NCI-H748 treated with DMSO at 0.1 percent for 48 hours (cell line): Measurements from ENCODE around the gene RIMBP2.

Source experiments
- DNase-seq: peaks from one replicate; lab custom pipeline; 2025; lab: John Stamatoyannopoulos, UW

RIMBP2 gene

DNA sequence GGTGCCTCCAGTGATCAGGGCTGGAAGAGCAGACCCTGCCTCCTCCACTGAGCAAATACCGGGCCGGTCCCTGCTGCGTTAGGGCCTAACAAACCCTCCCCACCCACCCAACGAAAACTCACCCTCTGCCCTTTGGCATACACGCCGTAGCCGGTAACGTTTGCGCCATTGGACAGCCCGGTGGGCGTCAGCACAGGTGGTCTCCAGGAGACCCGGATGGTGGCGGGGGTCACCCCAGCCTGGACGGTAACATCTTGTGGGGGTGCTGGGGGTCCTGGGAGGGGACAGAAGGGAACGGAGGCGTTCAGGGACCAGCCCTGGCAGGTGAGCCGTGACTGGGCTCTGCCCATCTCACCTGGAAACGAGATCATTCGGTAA, 277.9 kb downstream of the RIMBP2 start:
- no peak for DNase-seq

DNA sequence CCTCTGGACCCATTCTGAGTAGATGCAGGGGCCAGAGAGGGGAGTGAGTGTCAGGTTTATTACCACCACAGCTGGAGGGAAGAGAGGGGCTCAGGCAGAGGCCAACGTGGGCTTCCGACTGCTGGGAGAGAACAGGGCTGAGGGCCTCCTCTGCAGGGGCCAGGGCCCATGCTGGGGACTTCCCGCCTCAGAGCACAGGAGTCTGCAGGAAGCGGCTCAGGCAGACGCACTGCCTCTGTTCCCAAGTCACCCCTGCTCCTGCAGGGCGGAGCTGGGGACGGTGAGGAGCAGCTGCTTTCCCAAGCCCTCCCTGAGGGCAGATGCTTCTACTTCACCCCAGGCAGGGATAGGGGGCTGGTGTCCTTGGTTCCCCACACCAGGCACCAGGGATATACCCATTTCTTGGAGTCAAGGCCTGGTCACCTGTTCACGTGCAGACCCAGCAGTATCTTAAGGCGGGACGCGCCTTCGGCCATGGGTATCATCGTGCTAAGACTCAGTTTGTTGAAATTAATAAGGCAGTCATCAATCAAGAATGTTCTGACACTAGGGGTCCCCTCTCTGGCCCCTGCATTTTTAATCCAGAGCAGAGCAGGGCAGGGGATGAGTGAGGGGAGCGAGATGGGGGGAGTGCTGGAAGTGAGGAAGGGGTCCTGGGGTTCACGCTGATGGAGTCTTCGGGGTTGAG, 278.4 kb downstream of the RIMBP2 start:
- DNase-seq: no peak

DNA sequence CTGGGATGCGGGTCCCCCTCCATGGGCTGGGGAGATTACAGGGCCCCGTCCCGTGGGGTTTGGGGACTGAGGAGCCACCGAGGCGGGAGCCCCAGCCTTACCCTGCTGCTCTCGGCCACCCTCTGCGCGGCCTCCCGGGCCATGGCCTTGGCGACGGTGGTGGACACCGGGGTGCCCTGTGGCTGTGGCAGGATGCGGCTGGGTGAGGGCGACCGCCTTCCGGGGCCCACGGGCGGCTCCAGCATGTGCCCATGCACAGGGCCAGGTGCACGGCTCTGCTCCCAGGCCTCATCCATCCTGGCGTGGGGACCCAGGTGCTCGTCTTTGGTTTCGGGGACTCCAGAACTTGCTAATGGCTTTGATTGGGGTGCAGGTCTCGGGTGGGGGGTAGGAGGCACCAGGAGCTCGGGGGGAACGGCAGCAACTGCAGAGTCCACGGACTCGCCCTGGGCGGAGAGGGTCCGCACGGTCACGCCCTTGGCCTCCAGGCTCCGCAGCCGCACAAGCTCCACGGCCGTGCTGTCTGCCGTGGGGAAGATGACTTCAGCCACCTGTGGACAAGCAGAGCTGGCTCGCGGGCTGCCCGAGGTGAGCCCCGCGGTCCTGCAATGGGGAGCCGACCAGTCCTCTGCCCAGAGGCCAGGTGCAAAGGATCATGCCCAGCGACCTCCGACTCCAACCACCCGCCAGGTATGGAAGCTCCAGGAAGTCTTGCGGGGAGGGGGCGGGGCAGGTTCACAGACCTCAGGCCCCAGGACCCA, 279.2 kb downstream of the RIMBP2 start:
- DNase-seq: no peak

DNA sequence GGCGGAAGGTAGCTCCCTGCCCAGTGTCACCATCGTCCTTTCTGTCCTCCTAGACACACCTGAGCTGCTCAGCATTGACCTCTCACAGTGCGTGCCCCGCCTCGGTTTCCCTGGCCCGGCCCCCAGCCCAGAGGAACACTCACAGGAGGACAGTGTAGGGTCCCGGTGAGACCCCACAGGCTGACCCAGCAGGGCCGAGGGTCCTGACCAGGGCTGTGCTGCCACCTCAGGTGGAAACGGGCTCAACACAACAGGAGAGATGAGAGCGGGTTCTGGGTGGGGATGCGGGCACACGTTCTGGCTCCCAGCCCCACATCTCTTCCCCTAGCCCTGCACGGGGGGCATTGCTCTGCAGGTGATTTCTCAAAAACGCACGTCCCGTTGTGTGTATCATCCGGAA, 280.3 kb downstream of the RIMBP2 start:
- no peak for DNase-seq

DNA sequence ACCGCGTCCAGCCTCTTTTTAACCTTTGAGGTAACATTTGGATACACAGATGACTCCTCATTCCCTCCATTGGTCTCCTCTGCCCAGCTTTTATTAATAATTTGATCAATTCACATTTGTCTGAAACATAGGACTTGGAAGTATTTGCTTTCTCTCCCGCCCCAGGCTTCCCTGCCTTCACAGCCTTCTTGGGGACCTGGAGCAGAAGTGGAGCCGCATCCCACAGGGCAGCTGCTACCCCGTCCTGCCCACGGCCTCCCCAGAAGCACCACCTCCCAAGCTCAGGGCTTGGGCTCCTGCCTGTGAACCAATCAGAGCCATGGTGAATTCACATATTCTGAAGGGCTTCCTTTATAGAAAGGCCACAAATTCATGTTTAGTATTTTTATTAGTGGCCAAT, 280.8 kb downstream of the RIMBP2 start:
- no peak for DNase-seq

DNA sequence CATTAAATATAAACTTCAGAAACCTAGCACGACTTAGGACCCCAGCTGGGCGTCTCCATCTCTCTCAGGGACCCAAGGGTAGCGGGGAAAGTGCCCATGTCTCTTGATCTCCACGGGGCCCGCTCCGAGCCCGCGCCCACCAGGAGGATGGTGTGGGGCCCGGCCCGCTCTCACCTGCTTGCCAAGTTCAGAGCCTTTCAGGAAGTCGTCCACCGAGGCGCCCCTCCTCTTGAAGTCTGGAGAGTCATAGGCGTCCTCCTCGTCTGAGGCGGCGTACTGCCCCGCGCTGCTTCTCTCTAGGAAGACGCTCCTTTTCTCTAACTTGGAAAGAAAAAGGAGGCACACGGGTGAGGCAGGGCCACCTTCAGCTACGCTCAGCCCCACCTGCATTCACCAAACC, 281.5 kb downstream of the RIMBP2 start:
- DNase-seq: no peak

DNA sequence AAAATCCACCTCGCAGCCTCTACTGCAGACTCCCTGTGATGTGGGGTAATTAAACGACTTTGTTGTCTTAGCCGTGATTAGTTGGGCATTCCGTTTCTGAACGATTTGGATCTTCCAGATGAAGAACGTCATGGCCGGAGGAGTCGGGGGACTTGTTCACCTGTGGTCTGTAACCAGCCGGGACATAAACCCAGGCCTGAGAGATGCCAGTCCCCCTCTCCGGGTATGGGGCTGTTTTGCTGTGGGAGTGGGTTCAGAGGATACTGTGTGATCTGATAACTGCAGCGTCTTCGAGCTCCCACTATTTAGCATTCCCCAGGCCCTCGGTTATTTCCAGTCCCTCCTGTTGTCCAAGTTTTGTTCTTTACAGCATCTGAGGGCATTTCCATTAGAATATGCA, 282.3 kb downstream of the RIMBP2 start:
- no peak for DNase-seq

DNA sequence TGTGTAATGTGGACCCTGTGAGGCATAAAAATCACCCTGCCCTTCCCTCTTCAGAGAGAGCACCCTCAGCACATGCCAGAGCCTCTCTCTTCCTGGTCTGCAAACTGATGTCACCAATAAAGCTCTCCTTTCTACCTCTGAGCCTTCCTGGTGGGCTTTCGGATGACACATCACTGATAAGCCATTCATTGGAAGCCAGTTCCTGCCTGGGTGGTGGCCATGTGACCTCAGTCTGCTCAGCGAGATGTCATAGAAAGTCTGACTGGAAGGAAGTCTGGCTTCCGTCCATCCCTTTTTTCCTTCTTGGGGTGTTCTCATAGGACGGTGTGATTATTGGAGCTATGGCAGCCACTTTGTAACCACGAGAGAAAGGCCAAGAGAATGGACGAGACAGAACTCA, 282.7 kb downstream of the RIMBP2 start:
- DNase-seq: no peak

DNA sequence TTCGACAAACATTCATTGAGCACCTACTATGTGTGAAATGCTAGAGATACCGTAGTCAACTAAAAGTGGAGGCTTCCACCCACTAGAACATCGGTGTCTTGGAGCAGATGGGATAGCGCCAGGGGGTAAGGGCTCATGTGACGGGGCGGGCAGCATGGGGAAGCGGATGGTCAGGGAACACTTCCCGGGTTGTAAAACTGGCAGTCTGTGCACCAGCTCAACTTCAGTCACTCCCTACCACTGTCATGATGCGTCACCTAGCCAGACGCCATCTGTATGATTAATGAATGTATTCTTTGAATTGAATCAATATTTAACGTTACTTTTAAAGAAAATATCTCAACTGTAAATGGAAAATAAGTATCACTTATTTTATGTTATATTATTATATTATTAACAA, 284.9 kb downstream of the RIMBP2 start:
- DNase-seq: no peak

DNA sequence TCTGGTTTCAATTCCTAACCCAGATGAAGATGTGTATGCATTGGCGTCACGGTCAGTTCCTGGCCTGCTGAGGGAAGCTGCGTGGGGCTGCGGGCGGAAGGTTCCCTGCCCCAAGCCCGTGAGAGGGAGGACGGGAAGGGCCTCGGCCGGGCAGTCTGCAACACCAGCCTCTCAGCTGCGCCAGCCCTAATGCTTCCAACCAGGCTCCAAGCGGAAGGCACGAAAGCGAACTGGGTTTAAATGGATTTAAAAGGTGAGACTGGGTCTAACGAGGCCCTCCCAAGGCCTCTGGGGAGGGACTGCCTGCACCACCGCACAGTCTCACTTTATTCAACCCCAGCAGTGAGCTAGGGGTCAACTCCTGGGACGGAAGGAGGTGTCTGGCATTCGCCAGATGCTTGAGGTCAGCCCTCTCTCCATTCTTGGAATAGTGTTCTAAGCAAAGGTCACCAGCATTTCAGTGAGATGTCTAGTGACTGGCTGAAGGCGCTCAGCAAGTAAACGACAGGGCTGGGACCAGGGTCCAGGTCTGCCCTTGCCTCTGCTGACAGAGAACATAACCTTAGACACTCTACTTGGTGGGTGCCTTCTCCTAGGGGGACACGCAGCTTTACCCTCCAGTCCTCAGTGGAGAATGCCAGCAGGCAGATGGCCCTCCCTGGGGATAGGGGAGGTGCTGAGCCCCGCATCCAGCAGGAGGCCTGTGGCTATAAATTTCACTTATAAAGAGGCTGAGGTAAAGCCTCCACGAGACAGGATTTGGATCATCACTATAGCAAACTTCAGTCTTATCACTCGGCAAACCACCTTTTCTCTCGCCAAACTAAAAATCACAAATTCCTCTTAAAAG, 286.2 kb downstream of the RIMBP2 start:
- DNase-seq: no peak

DNA sequence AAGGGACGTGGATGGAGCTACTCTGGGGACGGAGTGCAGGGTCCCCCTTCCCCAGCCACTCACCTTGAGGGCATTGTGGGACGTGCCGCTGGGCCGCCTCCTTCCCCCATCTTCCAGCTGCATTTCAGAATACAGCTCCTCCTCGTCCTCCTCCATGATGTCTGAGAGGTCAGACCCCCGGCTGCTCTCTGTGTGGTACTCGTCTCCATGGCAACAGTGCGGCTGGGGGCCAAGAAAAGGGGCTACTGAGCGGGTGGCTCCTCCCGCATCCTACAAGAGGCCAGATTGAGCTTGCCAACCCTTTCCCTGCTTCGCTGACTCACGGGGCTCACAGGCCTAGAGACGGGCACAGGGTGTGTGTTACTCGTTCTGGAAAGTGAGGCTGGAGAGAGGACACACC, 288.0 kb downstream of the RIMBP2 start:
- no peak for DNase-seq

DNA sequence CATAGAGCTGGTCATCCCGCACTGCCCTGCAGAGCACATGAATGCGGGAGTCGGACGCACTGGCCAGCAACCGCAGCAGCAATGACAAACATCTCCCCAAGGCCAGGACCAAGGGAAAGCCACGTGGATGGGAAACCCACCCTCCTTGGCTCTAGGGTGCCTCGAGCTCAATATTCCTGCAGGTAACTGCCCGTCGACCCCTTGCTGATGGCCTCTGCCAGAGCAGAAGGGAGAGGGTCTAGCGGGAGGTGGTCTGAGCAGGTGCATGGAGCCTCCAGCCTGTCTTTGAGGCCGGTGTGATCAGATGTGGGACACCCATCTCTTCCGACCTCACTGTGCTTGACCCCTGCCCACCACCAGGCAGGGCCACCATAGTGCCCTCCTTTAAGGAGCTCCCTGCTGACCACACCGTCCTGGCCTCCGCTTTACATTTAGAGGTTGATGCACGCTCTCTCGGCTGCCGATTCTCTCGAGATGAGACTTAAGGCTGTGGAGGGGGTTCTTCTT, 288.7 kb downstream of the RIMBP2 start:
- DNase-seq: no peak

DNA sequence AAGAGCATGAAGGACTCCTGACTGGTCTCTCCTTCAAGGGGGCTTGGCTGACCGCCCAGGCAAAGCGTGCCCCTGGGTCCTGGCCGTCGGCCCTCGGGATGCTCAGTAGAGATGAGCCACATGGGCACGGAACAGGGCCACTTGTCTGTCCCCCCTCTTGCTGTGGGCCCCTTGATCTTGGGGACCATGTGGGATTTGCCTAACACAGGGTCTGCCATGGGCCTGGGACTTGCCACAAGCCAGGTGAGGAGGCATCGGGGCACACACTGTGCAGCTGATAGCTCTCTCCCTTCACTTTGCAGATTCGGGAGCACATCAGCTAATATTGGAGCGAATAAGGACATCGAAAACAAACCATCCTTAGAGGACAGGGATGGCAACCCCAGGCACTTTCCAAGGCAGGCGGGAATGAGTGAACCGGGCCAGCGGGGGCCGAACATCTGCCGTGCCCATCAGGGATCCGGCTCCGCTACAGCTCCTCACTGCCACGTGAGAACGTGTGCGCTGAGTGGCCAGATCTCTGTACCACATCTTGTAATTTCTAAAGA, 290.3 kb downstream of the RIMBP2 start:
- DNase-seq: no peak

DNA sequence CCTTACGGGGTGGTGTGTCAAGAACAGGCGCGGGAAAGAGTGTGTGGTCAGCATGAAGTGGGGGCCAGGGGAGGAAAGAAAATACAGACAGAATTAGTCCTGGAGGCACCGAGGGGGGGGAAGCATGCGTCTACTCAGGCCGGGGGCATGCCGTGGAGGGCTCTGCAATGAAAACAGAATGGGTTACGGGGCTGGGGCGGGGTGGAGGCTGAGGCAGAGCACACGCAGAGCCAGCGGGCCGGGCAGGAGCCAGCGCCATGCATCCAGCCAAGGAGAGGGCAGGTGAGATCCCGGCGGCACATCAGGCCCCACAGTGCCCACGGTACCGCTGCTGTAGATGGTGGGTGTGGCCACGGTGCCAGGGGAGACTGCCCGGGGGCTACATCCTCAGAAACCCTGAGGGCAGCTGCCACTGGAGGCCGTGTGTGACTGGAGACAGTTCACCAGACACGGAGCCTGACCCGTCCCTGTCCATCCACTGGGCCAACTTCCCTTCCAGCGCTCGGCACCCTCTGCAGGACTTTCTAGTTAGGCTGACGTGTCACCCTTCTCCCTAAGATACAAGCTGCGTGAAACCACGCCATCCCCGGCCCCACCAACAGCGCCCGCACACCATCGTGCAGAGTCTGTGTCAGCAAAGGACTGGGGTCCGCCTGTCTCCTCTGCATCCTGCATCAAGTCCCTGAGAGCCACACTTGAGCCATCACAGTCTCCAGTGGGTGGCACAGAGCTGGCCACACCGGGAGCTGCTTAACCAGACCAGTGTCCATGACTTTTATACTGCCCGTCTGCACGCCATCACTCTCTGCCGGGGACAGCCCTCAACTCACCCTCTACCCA, 291.0 kb downstream of the RIMBP2 start:
- no peak for DNase-seq

DNA sequence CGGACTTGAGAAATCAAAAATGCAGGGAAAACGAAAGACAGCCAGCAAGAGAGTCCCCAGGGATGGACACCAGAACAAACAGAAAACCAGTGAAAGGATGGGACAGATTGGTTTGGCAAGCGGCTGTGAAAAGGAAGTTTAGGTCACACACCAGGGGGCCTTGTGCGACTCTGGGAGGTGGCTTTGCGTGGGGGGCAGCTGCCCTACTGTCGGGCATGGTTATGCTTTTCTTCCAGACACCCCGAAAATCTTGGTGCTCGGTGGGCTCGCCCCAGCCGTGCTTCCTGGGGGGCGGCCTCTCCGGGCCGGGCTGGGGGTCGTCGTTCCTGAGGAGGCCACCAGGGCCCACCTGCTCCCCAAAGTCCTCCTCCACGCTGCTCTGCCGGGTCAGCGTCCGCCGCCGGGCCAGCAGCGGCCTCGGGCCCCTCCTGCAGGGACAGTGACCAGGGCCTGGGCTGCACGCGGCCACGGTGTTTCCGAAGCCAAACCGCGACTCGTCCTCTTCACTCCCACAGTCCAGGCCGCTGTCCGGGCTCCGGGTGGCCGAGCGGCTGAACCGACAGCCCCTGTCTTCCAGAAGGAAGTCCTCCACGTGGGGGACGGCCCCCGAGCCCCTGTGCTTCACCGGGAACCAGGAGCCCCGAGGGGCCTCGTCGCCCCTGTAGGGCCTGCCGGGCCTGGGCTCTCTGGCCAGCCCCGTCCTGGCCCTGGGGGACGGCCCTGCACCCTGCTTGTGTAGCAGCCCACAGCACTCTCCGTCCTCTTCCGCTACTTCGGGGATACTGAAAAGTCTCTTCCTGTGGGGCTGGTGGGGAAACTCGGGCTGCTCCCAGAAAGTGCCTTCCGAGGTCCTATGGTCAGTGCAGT, 291.9 kb downstream of the RIMBP2 start:
- DNase-seq: no peak

DNA sequence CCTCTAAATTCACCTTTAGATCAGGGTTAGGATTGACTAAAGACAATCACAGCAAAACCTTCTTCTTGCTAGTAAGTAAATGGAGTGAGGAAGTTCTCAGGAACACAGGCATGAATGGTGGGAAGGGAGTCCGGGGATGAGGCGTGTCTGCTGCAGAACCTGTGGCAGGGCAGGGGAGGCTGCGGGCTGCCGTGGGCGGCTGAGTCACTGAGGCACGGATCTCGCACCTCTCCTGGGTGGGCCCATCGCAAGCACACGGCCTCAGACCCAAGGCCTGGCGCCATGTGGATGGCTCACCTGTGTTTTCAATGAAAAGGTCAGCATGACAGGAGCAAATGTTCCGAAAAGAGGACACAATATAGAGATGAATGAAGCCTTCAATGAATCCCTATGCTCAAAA, 293.0 kb downstream of the RIMBP2 start:
- no peak for DNase-seq

DNA sequence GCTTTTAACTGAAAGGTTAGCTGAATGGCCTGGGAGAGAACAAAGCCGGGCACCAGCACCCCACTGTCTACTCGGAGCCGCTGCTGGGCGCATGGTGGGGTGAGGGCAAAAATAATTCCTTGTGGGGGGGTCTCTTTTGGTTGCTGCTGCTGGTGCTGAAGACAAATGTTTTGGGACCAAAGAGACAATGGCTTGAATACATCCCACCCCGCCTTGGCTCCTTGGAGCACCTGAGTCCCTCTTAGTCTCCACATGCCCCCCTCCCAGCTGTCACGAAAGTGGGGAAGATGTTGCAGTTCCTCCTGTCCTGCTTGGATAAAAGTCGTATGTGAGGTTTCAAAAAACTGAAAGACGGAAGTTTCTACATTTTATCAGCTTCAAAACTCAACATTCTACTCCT, 293.4 kb downstream of the RIMBP2 start:
- no peak for DNase-seq

DNA sequence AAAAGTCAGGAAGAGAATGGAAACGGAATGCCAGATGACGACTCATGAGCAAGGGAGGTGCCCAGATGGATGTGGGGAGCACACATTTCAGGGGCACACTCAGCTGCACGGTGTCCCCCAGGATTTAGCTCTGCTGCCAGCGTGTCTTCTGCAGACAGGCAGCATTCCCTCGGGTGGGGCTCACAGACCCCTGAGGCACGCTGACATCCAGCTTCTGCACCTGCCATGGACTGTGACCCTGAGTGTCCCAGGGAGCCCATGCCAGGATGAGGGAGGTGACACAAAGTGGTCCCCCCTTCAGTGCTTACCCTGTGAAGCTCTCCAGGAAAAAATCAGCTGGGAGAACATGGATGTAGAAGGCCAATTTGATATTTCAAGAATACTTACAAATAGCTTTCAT, 294.2 kb downstream of the RIMBP2 start:
- DNase-seq: no peak

DNA sequence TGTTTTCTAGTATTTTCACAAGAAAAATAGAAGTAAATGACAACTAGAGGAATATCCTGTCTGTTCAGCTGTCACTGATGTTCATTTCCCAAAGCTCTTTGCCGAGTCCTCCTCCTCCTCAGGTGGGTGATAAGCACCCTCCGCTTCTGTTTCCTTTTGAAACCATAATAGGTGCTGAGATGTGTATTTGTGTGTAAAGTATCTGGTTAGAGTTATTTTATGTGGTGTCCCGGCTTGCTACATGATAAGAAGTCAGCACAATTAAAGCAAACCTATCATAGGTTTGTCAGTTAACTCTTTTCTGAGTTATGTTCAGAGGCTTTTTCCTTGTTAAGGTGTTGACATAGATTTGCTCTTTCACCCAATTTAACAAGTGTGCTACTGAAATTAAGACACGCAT, 296.0 kb downstream of the RIMBP2 start:
- no peak for DNase-seq

DNA sequence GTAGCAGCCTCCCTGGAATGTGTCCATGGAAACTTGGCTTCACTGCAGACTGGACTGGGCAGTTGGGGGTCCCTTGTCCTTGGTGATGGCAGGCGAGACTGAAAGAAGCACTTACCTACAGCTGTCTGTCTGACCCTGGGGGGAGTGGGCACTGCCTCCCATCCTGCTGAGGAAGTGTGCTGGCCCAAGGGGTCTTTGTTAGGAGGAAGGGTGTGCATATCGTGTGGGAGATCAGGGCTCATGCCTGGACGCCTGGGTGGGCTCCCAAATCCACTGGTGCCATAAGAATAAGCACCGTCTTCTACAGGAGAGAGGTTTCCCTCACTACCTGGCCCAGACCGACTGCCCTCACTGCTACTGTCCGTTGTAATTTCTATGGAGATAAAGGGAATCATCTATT, 297.0 kb downstream of the RIMBP2 start:
- DNase-seq: no peak

DNA sequence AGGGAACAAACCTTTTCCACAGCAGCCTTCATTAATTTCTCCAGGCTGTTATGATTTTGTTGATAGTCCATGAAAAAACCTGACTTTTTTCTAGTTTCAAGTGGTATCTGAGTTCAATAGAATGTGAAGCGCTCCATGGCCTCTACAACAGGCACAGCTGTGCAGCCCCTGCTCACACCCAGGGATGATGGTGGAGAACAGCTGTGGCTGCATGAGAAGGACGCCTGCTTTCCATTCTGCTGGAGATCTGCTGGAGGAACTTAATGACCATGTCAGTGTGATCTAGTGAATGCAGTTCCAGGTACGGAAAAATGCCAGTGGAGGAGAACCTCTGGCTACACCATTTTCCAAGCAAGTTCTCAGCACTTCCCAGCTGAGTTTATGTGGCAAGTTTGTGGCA, 297.8 kb downstream of the RIMBP2 start:
- DNase-seq: no peak
